Measurements from ENCODE around the gene LGALS3. TPM values are rescaled to one million over a fixed set of nuclear protein-coding genes. Genes with fewer than 3 reads are reported as not detected.
"Not testable (repeated sequence)": the region's sequence is repeated elsewhere in the genome, so short reads cannot be mapped to it uniquely, and the experiment has no call there.

Gene LGALS3
- total RNA-seq (33.2 and 51.8 TPM in 2 replicates), polyA plus RNA-seq (55.3 and 60.3 TPM in 2 replicates)

DNA sequence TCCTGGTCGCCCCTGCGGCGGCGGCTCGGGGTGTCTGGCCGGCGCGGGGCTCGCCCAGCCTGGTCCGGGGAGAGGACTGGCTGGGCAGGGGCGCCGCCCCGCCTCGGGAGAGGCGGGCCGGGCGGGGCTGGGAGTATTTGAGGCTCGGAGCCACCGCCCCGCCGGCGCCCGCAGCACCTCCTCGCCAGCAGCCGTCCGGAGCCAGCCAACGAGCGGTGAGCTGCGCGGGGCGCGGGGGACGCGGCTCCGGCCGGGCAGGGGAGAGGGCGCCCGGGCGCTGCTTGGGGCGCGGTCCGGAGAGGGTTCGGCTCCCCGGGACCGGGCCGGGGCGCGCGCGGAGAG is at the start of gene LGALS3:
Gene LGALS3 (plus strand): TSS at position 167 of the 342 bp plus-strand sequence. CDS start 8,122 bp downstream, outside the sequence.
- no peaks in the 10 kb centered on the region for H3K9me3 ChIP-seq (ENCODE audit: low read depth)
- peaks cover 52% of the 10 kb centered on the region for H3K27me3 ChIP-seq
- no peak within 1 kb of the TSS for H3K27ac ChIP-seq

GRCh38 chr14:55079961-55080360 is 49.1 kb upstream of the LGALS3 start:
- H3K36me3 ChIP-seq; H3K4me3 ChIP-seq; H3K27ac ChIP-seq; H3K4me1 ChIP-seq (ENCODE audit: low read depth); H3K9me3 ChIP-seq (ENCODE audit: low read depth); H3K27me3 ChIP-seq; DNase-seq (ENCODE audit: low read depth in 1 of 2, low spot score in 1 of 2): not testable (repeated sequence)

More for the DNA sequence above, at the start of gene LGALS3:
- TF ChIP-seq, protein P1, sequence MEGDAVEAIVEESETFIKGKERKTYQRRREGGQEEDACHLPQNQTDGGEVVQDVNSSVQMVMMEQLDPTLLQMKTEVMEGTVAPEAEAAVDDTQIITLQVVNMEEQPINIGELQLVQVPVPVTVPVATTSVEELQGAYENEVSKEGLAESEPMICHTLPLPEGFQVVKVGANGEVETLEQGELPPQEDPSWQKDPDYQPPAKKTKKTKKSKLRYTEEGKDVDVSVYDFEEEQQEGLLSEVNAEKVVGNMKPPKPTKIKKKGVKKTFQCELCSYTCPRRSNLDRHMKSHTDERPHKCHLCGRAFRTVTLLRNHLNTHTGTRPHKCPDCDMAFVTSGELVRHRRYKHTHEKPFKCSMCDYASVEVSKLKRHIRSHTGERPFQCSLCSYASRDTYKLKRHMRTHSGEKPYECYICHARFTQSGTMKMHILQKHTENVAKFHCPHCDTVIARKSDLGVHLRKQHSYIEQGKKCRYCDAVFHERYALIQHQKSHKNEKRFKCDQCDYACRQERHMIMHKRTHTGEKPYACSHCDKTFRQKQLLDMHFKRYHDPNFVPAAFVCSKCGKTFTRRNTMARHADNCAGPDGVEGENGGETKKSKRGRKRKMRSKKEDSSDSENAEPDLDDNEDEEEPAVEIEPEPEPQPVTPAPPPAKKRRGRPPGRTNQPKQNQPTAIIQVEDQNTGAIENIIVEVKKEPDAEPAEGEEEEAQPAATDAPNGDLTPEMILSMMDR (IDR thresholded peaks at IDR 0.05; ENCODE audit: low read depth, low read length), result no peak
- H3K36me3 ChIP-seq, result no peaks in the 10 kb centered on the region
- peak; percentile 75 to 80 for DNase-seq (ENCODE audit: low read depth in 1 of 2, low spot score in 1 of 2)
- H3K4me1 ChIP-seq (ENCODE audit: low read depth), result peaks cover 1% of the 10 kb centered on the region
- peak within 1 kb of the TSS; percentile 61 for H3K4me3 ChIP-seq

DNA sequence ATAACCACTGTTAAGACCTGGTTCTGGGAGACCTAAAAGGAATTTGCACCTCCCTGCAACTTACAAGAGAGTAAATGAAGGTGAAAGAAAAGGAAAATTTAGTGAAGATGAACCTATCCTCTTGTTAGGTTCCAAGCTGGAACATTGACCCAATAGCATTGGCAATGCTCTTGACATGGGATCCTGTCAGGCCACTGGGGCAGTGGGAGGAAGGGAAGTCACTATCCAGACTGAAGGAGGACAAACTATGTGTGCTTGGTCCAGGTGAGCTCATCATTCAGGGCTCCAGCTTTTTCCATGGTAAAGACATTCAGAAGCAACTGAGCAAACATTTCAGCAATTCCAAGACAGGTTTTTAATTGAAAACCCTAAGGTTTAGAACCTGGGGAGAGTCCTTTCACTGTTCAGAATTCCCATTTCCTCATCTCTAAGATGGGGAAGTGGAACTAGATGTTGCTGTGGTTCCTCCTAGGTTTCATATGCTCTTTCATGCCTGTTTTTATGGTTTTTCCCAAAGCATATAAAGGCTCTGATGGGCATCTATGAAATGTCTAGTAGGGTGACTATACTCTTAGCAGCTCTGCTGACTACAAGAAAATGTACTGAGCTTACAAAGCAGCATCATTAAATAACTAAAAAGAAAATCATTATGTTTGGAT is 44.5 kb upstream of the LGALS3 start:
- Histone ChIP-seq H3K36me3 (no peaks in the 10 kb centered on the region), H3K4me3 (no peak overlapping the region), H3K9me3 (ENCODE audit: low read depth) (no peaks in the 10 kb centered on the region), H3K27me3 (no peaks in the 10 kb centered on the region), H3K4me1 (ENCODE audit: low read depth) (no peaks in the 10 kb centered on the region), H3K27ac (no peak overlapping the region)
- DNase-seq (ENCODE audit: low read depth in 1 of 2, low spot score in 1 of 2), result no peak
- TF ChIP-seq, protein P1 (IDR thresholded peaks at IDR 0.05; ENCODE audit: low read depth, low read length), result no peak

DNA sequence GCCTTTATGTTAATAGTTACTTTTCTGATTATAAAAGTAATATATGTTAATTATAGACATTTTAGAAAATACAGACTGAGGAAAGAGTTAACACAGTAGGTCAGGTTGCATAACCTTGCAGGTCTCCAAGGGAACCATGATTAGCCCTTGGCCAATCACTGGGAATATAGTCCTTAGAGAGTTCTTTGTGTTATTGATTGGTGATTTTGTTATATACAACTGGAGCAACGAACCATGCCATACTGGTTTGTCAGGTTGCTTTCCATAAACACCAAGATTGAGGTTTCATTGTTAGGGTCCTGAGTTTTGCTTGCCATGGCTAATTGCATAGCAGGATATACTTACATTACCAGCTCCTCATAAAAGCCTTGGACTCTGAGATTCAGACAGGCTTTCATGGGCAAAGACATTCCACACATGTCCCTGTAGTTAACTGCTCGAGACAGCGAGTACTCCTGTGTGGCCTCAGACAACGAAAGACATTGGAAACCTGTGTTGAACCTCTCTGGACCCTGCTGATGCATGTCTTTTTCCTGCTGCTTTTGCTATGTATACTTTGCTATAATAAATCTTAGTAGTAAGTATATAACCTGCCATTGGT is 43.9 kb upstream of the LGALS3 start:
- Histone ChIP-seq H3K4me1 (ENCODE audit: low read depth) (no peaks in the 10 kb centered on the region), H3K27me3 (no peaks in the 10 kb centered on the region), H3K27ac (no peak overlapping the region), H3K4me3 (no peak overlapping the region), H3K9me3 (ENCODE audit: low read depth) (no peaks in the 10 kb centered on the region), H3K36me3 (no peaks in the 10 kb centered on the region)
- no peak for DNase-seq (ENCODE audit: low read depth in 1 of 2, low spot score in 1 of 2)
- TF ChIP-seq, protein P1 (IDR thresholded peaks at IDR 0.05; ENCODE audit: low read depth, low read length), result no peak

GRCh38 chr14:55086938-55087337 is 42.1 kb upstream of the LGALS3 start:
- Histone ChIP-seq H3K27me3 (no peaks in the 10 kb centered on the region), H3K27ac (no peak overlapping the region), H3K4me3 (no peak overlapping the region), H3K36me3 (no peaks in the 10 kb centered on the region), H3K9me3 (ENCODE audit: low read depth) (no peaks in the 10 kb centered on the region), H3K4me1 (ENCODE audit: low read depth) (no peaks in the 10 kb centered on the region)
- DNase-seq (ENCODE audit: low read depth in 1 of 2, low spot score in 1 of 2), result no peak
- TF ChIP-seq, protein P1 (IDR thresholded peaks at IDR 0.05; ENCODE audit: low read depth, low read length), result no peak

- H3K36me3 ChIP-seq, result no peaks in the 10 kb centered on the region
- no peaks in the 10 kb centered on the region for H3K4me1 ChIP-seq (ENCODE audit: low read depth)
- H3K27me3 ChIP-seq, result no peaks in the 10 kb centered on the region
- DNase-seq (ENCODE audit: low read depth in 1 of 2, low spot score in 1 of 2), result no peak
- TF ChIP-seq, protein P1 (IDR thresholded peaks at IDR 0.05; ENCODE audit: low read depth, low read length), result no peak
- no peaks in the 10 kb centered on the region for H3K9me3 ChIP-seq (ENCODE audit: low read depth)
- no peak overlapping the region for H3K27ac ChIP-seq
- H3K4me3 ChIP-seq, result no peak overlapping the region
Measured at GRCh38 chr14:55088356-55088755, 40.7 kb upstream of the LGALS3 start.
